HEK293 (cell line): ENCODE measurements around the gene PER1.

Source experiments
- GLIS1 ChIP-seq: fragments of 450-650 bp; formaldehyde crosslinking; IDR thresholded peaks from 2 replicates; pipeline ENCODE4 v1.5.1; 2016; ENCODE audit warnings: missing biosample characterization, missing genetic modification characterization
- IKZF3 ChIP-seq: fragments of 450-650 bp; IDR thresholded peaks from 2 replicates; pipeline ENCODE4 v1.5.0; 2018; ENCODE audit warnings: missing biosample characterization, mild to moderate bottlenecking, missing genetic modification characterization, moderate library complexity
- KLF17 ChIP-seq: fragments of 450-650 bp; formaldehyde crosslinking; IDR thresholded peaks from 2 replicates; pipeline ENCODE4 v1.5.1; 2016; ENCODE audit warnings: missing biosample characterization, missing genetic modification characterization
- MEIS1 ChIP-seq: sonication (generic); formaldehyde crosslinking; IDR thresholded peaks from 2 replicates; pipeline ENCODE4 v1.8.1; 2022; ENCODE audit warnings: missing genetic modification reagents, mild to moderate bottlenecking, borderline replicate concordance
- OSR2 ChIP-seq: fragments of 450-650 bp; formaldehyde crosslinking; IDR thresholded peaks from 2 replicates; pipeline ENCODE4 v1.5.1; 2016; ENCODE audit warnings: missing biosample characterization, missing genetic modification characterization
- PRDM1 ChIP-seq: fragments of 450-650 bp; formaldehyde crosslinking; IDR thresholded peaks from 2 replicates; pipeline ENCODE4; 2016; ENCODE audit warnings: missing biosample characterization, missing genetic modification characterization
- PRDM10 ChIP-seq: fragments of 450-650 bp; formaldehyde crosslinking; IDR thresholded peaks from 2 replicates; pipeline ENCODE4 v1.5.1; 2016; ENCODE audit warnings: missing biosample characterization, missing genetic modification characterization
- REPIN1 ChIP-seq: fragments of 450-650 bp; formaldehyde crosslinking; IDR thresholded peaks from 2 replicates; pipeline ENCODE4 v1.5.1; 2017; ENCODE audit warnings: missing biosample characterization, missing genetic modification characterization, low read depth
- SALL2 ChIP-seq: fragments of 450-650 bp; formaldehyde crosslinking; IDR thresholded peaks from 2 replicates; pipeline ENCODE4 v1.5.0; 2017; ENCODE audit warnings: missing biosample characterization, mild to moderate bottlenecking, missing genetic modification characterization, borderline replicate concordance
- SETDB1 ChIP-seq: IDR thresholded peaks from one replicate; pipeline ENCODE4 v1.6.1; 2017; ENCODE audit warnings: mild to moderate bottlenecking, low read length, moderate library complexity, mixed read lengths; ENCODE audit not compliant: insufficient read length
- SP2 ChIP-seq: fragments of 450-650 bp; formaldehyde crosslinking; IDR thresholded peaks from 2 replicates; pipeline ENCODE4 v1.5.1; 2016; ENCODE audit warnings: missing biosample characterization, missing genetic modification characterization
- TCF7L2 ChIP-seq: IDR thresholded peaks from 2 replicates; pipeline ENCODE4 v1.6.1; 2011; ENCODE audit warnings: low read depth, mild to moderate bottlenecking, inconsistent platforms, low read length, moderate library complexity, borderline replicate concordance
- YY1 ChIP-seq: fragments of 450-650 bp; formaldehyde crosslinking; IDR thresholded peaks from 2 replicates; pipeline ENCODE4 v1.5.1; 2018; ENCODE audit warnings: missing biosample characterization, missing genetic modification characterization
- ZBTB1 ChIP-seq: fragments of 450-650 bp; formaldehyde crosslinking; IDR thresholded peaks from 2 replicates; pipeline ENCODE4 v1.5.1; 2016; ENCODE audit warnings: missing biosample characterization, missing genetic modification characterization
- ZBTB20 ChIP-seq: fragments of 450-650 bp; formaldehyde crosslinking; IDR thresholded peaks from 2 replicates; pipeline ENCODE4 v1.5.1; 2016; ENCODE audit warnings: missing biosample characterization, missing genetic modification characterization
- ZBTB21 ChIP-seq: fragments of 450-650 bp; formaldehyde crosslinking; IDR thresholded peaks from 2 replicates; pipeline ENCODE4 v1.5.1; 2017; ENCODE audit warnings: missing biosample characterization, missing genetic modification characterization
- ZBTB44 ChIP-seq: fragments of 450-650 bp; IDR thresholded peaks from 2 replicates; pipeline ENCODE4 v1.5.1; 2018; ENCODE audit warnings: missing biosample characterization, mild to moderate bottlenecking, missing genetic modification characterization
- ZNF10 ChIP-seq: fragments of 450-650 bp; formaldehyde crosslinking; IDR thresholded peaks from 2 replicates; pipeline ENCODE4 v1.5.1; 2017; ENCODE audit warnings: missing biosample characterization, missing genetic modification characterization
- ZNF114 ChIP-seq: fragments of 450-650 bp; formaldehyde crosslinking; IDR thresholded peaks from 2 replicates; pipeline ENCODE4 v1.5.0; 2017; ENCODE audit warnings: missing biosample characterization, missing genetic modification characterization
- ZNF138 ChIP-seq: fragments of 450-650 bp; formaldehyde crosslinking; IDR thresholded peaks from 2 replicates; pipeline ENCODE4 v1.5.1; 2016; ENCODE audit warnings: missing biosample characterization, missing genetic modification characterization, borderline replicate concordance
- ZNF19 ChIP-seq: fragments of 450-650 bp; formaldehyde crosslinking; IDR thresholded peaks from 2 replicates; pipeline ENCODE4; 2016; ENCODE audit warnings: missing biosample characterization, missing genetic modification characterization, low read depth
- ZNF2 ChIP-seq: fragments of 450-650 bp; formaldehyde crosslinking; IDR thresholded peaks from 2 replicates; pipeline ENCODE4 v1.5.1; 2016; ENCODE audit warnings: missing biosample characterization, missing genetic modification characterization
- ZNF214 ChIP-seq: fragments of 450-650 bp; formaldehyde crosslinking; IDR thresholded peaks from 2 replicates; pipeline ENCODE4 v1.5.1; 2017; ENCODE audit warnings: missing biosample characterization, mild to moderate bottlenecking, missing genetic modification characterization, borderline replicate concordance
- ZNF311 ChIP-seq: fragments of 450-650 bp; formaldehyde crosslinking; IDR thresholded peaks from 2 replicates; pipeline ENCODE4 v1.5.1; 2017; ENCODE audit warnings: missing biosample characterization, missing genetic modification characterization, borderline replicate concordance
- ZNF391 ChIP-seq: fragments of 450-650 bp; formaldehyde crosslinking; IDR thresholded peaks from 2 replicates; pipeline ENCODE4 v1.5.1; 2016; ENCODE audit warnings: low read depth, missing biosample characterization, missing genetic modification characterization, borderline replicate concordance
- ZNF394 ChIP-seq: fragments of 450-650 bp; formaldehyde crosslinking; IDR thresholded peaks from 2 replicates; pipeline ENCODE4 v1.5.1; 2016; ENCODE audit warnings: missing biosample characterization, missing genetic modification characterization, mild to moderate bottlenecking, moderate library complexity, borderline replicate concordance
- ZNF404 ChIP-seq: fragments of 450-650 bp; formaldehyde crosslinking; IDR thresholded peaks from 2 replicates; pipeline ENCODE4 v1.5.1; 2017; ENCODE audit warnings: missing biosample characterization, missing genetic modification characterization
- ZNF426 ChIP-seq: fragments of 450-650 bp; formaldehyde crosslinking; IDR thresholded peaks from 2 replicates; pipeline ENCODE4 v1.5.1; 2017; ENCODE audit warnings: missing biosample characterization, missing genetic modification characterization, mild to moderate bottlenecking, inconsistent platforms, moderate library complexity
- ZNF514 ChIP-seq: fragments of 450-650 bp; formaldehyde crosslinking; IDR thresholded peaks from 2 replicates; pipeline ENCODE4 v1.5.1; 2016; ENCODE audit warnings: missing biosample characterization, missing genetic modification characterization
- ZNF561 ChIP-seq: fragments of 450-650 bp; IDR thresholded peaks from 2 replicates; pipeline ENCODE4 v1.5.1; 2018; ENCODE audit warnings: missing biosample characterization, missing genetic modification characterization, borderline replicate concordance
- ZNF610 ChIP-seq: fragments of 450-650 bp; formaldehyde crosslinking; IDR thresholded peaks from 2 replicates; pipeline ENCODE4 v1.5.1; 2016; ENCODE audit warnings: missing biosample characterization, missing genetic modification characterization, borderline replicate concordance
- ZNF624 ChIP-seq: fragments of 450-650 bp; formaldehyde crosslinking; IDR thresholded peaks from 2 replicates; pipeline ENCODE4 v1.5.1; 2017; ENCODE audit warnings: missing biosample characterization, missing genetic modification characterization
- ZNF629 ChIP-seq: fragments of 450-650 bp; formaldehyde crosslinking; IDR thresholded peaks from 2 replicates; pipeline ENCODE4 v1.5.1; 2017; ENCODE audit warnings: missing biosample characterization, missing genetic modification characterization
- ZNF670 ChIP-seq: fragments of 450-650 bp; formaldehyde crosslinking; IDR thresholded peaks from 2 replicates; pipeline ENCODE4 v1.5.1; 2016; ENCODE audit warnings: missing biosample characterization, missing genetic modification characterization, low read depth
- ZNF704 ChIP-seq: fragments of 450-650 bp; formaldehyde crosslinking; IDR thresholded peaks from 2 replicates; pipeline ENCODE4 v1.5.1; 2016; ENCODE audit warnings: missing biosample characterization, missing genetic modification characterization

PER1 gene

GRCh38 chr17:8117980-8118768, 34.0 kb downstream of the PER1 start, which contains the start of gene ALOXE3 (continued):
- TF ChIP-seq ZBTB21 (tag by site-specific recombination) (0 out of 2 replicates have a peak, but pooled peaks have one; percentile 27), ZNF426 (tag by site-specific recombination) (no peak), PRDM10 (tag by site-specific recombination) (no peak), ZNF514 (tag by site-specific recombination) (no peak), KLF17 (peak; percentile 60), ZNF311 (no peak), ZNF624 (tag by site-specific recombination) (no peak), IKZF3 (tag by site-specific recombination) (no peak), ZBTB44 (tag by site-specific recombination) (no peak), GLIS1 (tag by site-specific recombination) (0 out of 2 replicates have a peak, but pooled peaks have one; percentile 52), PRDM1 (no peak), SETDB1 (no peak), ZNF670 (tag by site-specific recombination) (no peak), ZNF10 (no peak), ZNF404 (tag by site-specific recombination) (no peak), ZNF394 (tag by site-specific recombination) (no peak; the same call in 1 of the 2 replicates), ZNF561 (tag by site-specific recombination) (no peak), ZNF629 (no peak), TCF7L2 (no peak), YY1 (tag by site-specific recombination) (no peak), REPIN1 (tag by site-specific recombination) (no peak), ZNF114 (tag by site-specific recombination) (no peak), ZNF138 (tag by site-specific recombination) (no peak), ZNF610 (tag by site-specific recombination) (no peak), OSR2 (tag by site-specific recombination) (no peak), ZNF19 (tag by site-specific recombination) (no peak), ZNF214 (tag by site-specific recombination) (no peak), ZBTB1 (tag by site-specific recombination) (no peak), ZNF2 (tag by site-specific recombination) (no peak), ZBTB20 (peak; percentile 73), ZNF391 (no peak), ZNF704 (tag by site-specific recombination) (no peak), SP2 (tag by site-specific recombination) (no peak), MEIS1 (CRISPR knock-in tag) (no peak), SALL2 (tag by site-specific recombination) (no peak)
